ENCODE measurements around the gene ANKRD13B. TPM values are rescaled to one million over a fixed set of nuclear protein-coding genes. Genes with fewer than 3 reads are reported as not detected.
A peak's percentile ranks its signal among the peaks of the same experiment; 100 is the strongest.
"Not testable (repeated sequence)": the region's sequence is repeated elsewhere in the genome, so short reads cannot be mapped to it uniquely, and the experiment has no call there.

Gene ANKRD13B
- polyA plus RNA-seq, 5 donors = 8.1 to 14.0 (median 9.4) TPM

GRCh38 chr17:29642171-29642611 lies 49.3 kb downstream of the ANKRD13B start:
- DNase-seq = no peak

GRCh38 chr17:29643817-29644160 lies 50.9 kb downstream of the ANKRD13B start:
- no peak for DNase-seq

- DNase-seq = peak in 1 of 2 donors; percentile 46
Measured at GRCh38 chr17:29645515-29646051, 52.7 kb downstream of the ANKRD13B start.

GRCh38 chr17:29648005-29648404 lies 55.1 kb downstream of the ANKRD13B start:
- DNase-seq = no peak

GRCh38 chr17:29649359-29649758 lies 56.4 kb downstream of the ANKRD13B start:
- no peak for DNase-seq

GRCh38 chr17:29650396-29650795 lies 57.5 kb downstream of the ANKRD13B start:
- no peak for DNase-seq

- DNase-seq = not testable (repeated sequence)
Measured at GRCh38 chr17:29651913-29652312, 59.0 kb downstream of the ANKRD13B start.

- no peak for DNase-seq
Measured at GRCh38 chr17:29652976-29653375, 60.0 kb downstream of the ANKRD13B start.

- DNase-seq = no peak
Measured at GRCh38 chr17:29653995-29654714, 61.2 kb downstream of the ANKRD13B start.

- DNase-seq = no peak
Measured at GRCh38 chr17:29655323-29655722, 62.4 kb downstream of the ANKRD13B start.

GRCh38 chr17:29659155-29659554 lies 66.2 kb downstream of the ANKRD13B start:
- no peak for DNase-seq

GRCh38 chr17:29661213-29661612 lies 68.3 kb downstream of the ANKRD13B start:
- no peak for DNase-seq

- DNase-seq = no peak
Measured at GRCh38 chr17:29663155-29663554, 70.2 kb downstream of the ANKRD13B start.

Other genes starting within 250 kb of the ANKRD13B start
- 10 to 100 TPM; 26.3 to 49.3 (median 40.6) TPM for gene TAOK1, start 202.8 kb upstream of the ANKRD13B start, polyA plus RNA-seq (ENCODE audit: insufficient read depth in 1 of 5, insufficient read length in 5 of 5, low replicate concordance in 1 of 5)
- 1 to 10 TPM; 3.3 to 5.2 (median 3.6) TPM for gene ABHD15, start 26.1 kb upstream of the ANKRD13B start, polyA plus RNA-seq (ENCODE audit: insufficient read depth in 1 of 5, insufficient read length in 5 of 5, low replicate concordance in 1 of 5)
- 10 to 100 TPM; 20.6 to 42.2 (median 30.6) TPM for gene TP53I13, start 24.4 kb upstream of the ANKRD13B start, polyA plus RNA-seq (ENCODE audit: insufficient read depth in 1 of 5, insufficient read length in 5 of 5, low replicate concordance in 1 of 5)
- 10 to 100 TPM; 32.5 to 48.4 (median 42.6) TPM for gene GIT1, start 3.5 kb upstream of the ANKRD13B start, polyA plus RNA-seq (ENCODE audit: insufficient read depth in 1 of 5, insufficient read length in 5 of 5, low replicate concordance in 1 of 5)
- 1 to 10 TPM; 3.4 to 8.2 (median 5.5) TPM for gene CORO6, start 29.8 kb downstream of the ANKRD13B start, polyA plus RNA-seq (ENCODE audit: insufficient read depth in 1 of 5, insufficient read length in 5 of 5, low replicate concordance in 1 of 5)